Measurements from ENCODE around the gene UBXN6.

Gene UBXN6

DNA sequence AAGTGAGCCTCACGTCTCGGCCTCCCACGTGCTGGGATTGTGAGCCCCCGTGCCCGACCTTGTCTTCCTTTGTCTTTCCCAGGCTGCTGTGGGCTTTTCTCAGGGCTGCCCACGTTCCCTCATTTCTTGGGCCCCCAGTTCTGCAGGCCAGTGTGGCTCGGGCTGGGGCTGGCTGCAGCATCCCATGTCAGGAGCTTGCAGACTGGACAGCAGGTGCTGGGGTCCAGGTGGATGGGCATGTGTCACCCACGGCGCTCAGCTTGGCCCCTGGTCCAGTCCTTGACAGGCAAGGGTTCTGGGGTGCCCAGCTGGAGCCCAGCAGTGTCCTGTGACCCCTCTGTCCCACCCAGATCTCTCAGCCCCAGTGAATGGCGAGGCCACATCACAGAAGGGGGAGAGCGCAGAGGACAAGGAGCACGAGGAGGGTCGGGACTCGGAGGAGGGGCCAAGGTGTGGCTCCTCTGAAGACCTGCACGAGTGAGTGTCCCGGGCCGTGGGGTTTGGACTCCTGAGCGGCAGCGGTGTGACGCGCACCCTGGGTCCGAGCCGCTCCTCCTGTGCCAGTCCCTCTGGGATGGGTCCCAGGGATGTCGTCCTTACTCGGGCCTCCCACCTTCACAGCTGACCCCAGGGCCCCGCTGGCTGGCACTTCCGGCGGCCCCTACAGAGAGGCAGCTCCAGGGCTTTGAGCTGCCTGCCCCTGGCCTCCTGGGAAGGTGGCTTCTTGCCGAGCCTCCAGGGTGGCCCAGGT is 43.4 kb upstream of the UBXN6 start:
- Histone ChIP-seq H3K27ac (ENCODE audit: low read length) (no peak overlapping the region), H3K9ac (ENCODE audit: low read length) (no peak overlapping the region), H3K4me1 (ENCODE audit: control insufficient read depth, low read depth, low read length) (no peaks in the 10 kb centered on the region), H3K9me3 (ENCODE audit: control insufficient read depth, low read depth, low read length) (no peaks in the 10 kb centered on the region), H3K4me3 (ENCODE audit: low read length) (no peak overlapping the region), H3K36me3 (ENCODE audit: control insufficient read depth, low read depth, low read length) (peaks cover 44% of the 10 kb centered on the region), H3K27me3 (ENCODE audit: control insufficient read depth, insufficient read depth, low read length) (no peaks in the 10 kb centered on the region)

DNA sequence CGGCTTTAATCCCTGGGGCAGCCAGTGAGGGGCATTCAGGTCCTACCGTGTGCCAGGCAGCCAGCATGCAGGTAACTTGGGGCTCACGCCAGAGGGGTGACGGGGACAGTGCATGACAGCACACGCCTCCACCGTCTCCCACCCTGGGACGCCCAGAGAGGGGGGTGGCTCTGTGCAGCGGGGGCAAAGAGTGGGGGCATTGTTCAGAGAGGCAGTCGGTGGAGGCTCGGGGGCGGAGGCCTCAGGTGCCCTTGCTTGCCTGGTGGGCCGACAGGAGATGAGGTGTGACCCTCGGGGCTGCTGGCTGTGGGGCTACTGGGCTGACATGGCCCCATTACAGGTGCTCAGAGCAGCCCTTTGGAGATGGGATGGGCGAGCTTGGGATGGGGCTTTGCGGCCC is 42.3 kb upstream of the UBXN6 start:
- no peak overlapping the region for H3K9ac ChIP-seq (ENCODE audit: low read length)
- H3K27me3 ChIP-seq (ENCODE audit: control insufficient read depth, insufficient read depth, low read length) = no peaks in the 10 kb centered on the region
- H3K36me3 ChIP-seq (ENCODE audit: control insufficient read depth, low read depth, low read length) = peaks cover 45% of the 10 kb centered on the region
- H3K27ac ChIP-seq (ENCODE audit: low read length) = no peak overlapping the region
- no peaks in the 10 kb centered on the region for H3K9me3 ChIP-seq (ENCODE audit: control insufficient read depth, low read depth, low read length)
- H3K4me1 ChIP-seq (ENCODE audit: control insufficient read depth, low read depth, low read length) = no peaks in the 10 kb centered on the region
- H3K4me3 ChIP-seq (ENCODE audit: low read length) = no peak overlapping the region

DNA sequence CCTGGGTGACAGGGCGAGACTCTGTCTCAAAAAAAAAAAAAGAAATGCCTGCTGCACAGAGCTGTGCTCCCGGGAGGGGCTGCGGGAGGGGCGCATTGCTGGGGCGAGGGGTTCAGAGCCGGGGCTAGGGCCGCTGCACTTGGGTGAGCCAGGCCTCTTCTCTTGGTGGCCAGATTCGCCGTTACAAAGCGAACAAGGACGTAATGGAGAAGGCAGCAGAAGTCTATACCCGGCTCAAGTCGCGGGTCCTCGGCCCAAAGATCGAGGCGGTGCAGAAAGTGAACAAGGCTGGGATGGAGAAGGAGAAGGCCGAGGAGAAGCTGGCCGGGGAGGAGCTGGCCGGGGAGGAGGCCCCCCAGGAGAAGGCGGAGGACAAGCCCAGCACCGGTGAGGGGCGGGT is 41.7 kb upstream of the UBXN6 start:
- no peaks in the 10 kb centered on the region for H3K4me1 ChIP-seq (ENCODE audit: control insufficient read depth, low read depth, low read length)
- H3K27ac ChIP-seq (ENCODE audit: low read length) = no peak overlapping the region
- H3K36me3 ChIP-seq (ENCODE audit: control insufficient read depth, low read depth, low read length) = peaks cover 50% of the 10 kb centered on the region
- no peak overlapping the region for H3K4me3 ChIP-seq (ENCODE audit: low read length)
- no peaks in the 10 kb centered on the region for H3K27me3 ChIP-seq (ENCODE audit: control insufficient read depth, insufficient read depth, low read length)
- H3K9me3 ChIP-seq (ENCODE audit: control insufficient read depth, low read depth, low read length) = no peaks in the 10 kb centered on the region
- H3K9ac ChIP-seq (ENCODE audit: low read length) = no peak overlapping the region

DNA sequence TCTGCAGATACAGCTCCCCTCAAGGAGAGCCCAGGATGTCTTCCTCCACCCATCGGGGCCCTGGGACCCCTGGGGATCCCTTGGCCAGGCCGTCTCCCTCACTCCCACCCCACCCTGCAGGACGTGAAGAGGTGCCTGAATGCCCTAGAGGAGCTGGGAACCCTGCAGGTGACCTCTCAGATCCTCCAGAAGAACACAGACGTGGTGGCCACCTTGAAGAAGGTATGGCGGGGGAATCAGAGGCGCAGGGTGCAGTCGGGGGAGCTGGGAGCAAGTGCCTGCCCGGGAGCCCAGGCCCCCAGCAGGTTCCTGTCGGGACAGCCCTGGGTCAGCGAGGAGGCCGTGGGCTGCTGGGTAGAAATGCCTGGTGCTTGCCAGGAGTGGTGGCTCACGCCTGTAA is 41.1 kb upstream of the UBXN6 start:
- Histone ChIP-seq H3K9ac (ENCODE audit: low read length) (no peak overlapping the region), H3K9me3 (ENCODE audit: control insufficient read depth, low read depth, low read length) (no peaks in the 10 kb centered on the region), H3K27me3 (ENCODE audit: control insufficient read depth, insufficient read depth, low read length) (no peaks in the 10 kb centered on the region), H3K27ac (ENCODE audit: low read length) (no peak overlapping the region), H3K4me3 (ENCODE audit: low read length) (no peak overlapping the region), H3K36me3 (ENCODE audit: control insufficient read depth, low read depth, low read length) (peaks cover 56% of the 10 kb centered on the region), H3K4me1 (ENCODE audit: control insufficient read depth, low read depth, low read length) (no peaks in the 10 kb centered on the region)

DNA sequence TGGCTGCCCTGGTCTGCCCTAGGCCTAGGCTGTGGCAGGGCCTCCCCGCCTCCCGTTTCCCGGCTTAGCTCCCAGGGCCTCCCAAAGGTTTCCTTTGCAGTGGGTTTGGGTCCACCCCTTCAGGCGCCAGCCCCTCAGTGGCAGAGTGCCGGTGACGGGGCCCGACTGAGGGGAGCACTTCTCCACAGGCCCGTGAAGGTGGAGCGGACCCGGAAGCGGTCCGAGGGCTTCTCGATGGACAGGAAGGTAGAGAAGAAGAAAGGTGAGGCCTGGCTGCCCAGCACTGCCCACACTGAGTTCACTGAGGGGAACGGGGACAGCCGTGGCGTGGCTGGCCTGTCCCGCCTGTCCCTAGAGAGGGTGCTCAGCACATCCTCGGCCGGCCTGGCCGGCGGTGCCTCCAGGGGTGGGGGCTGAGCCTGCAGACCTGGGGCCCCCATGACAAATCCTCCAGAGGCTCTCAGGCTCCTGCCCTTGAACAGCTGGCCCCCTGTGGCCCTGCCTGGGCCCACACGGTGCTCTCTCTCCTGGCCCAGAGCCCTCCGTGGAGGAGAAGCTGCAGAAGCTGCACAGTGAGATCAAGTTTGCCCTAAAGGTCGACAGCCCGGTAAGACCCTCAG is 40.3 kb upstream of the UBXN6 start:
- Histone ChIP-seq H3K4me1 (ENCODE audit: control insufficient read depth, low read depth, low read length) (no peaks in the 10 kb centered on the region), H3K4me3 (ENCODE audit: low read length) (no peak overlapping the region), H3K9me3 (ENCODE audit: control insufficient read depth, low read depth, low read length) (no peaks in the 10 kb centered on the region), H3K9ac (ENCODE audit: low read length) (no peak overlapping the region), H3K36me3 (ENCODE audit: control insufficient read depth, low read depth, low read length) (peaks cover 60% of the 10 kb centered on the region), H3K27ac (ENCODE audit: low read length) (no peak overlapping the region), H3K27me3 (ENCODE audit: control insufficient read depth, insufficient read depth, low read length) (no peaks in the 10 kb centered on the region)

DNA sequence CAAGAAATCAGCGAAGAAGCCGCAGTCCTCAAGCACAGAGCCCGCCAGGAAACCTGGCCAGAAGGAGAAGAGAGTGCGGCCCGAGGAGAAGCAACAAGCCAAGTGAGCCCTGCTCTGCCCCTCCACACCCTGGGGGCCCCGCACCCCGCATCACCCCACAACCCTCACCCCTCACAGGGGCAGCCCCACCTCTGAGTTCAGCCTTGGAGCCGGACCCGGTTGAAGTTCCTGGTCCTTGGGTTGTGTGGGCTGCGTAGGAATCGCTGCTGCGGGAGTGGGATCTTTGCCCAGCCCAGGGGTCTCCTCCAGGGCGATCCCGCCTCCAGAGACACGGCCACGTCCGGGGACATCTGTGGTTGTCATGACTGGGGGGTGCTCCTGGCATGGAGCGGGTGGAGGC is 38.7 kb upstream of the UBXN6 start:
- H3K4me1 ChIP-seq (ENCODE audit: control insufficient read depth, low read depth, low read length) = no peaks in the 10 kb centered on the region
- H3K9me3 ChIP-seq (ENCODE audit: control insufficient read depth, low read depth, low read length) = no peaks in the 10 kb centered on the region
- H3K36me3 ChIP-seq (ENCODE audit: control insufficient read depth, low read depth, low read length) = peaks cover 58% of the 10 kb centered on the region
- no peak overlapping the region for H3K9ac ChIP-seq (ENCODE audit: low read length)
- no peaks in the 10 kb centered on the region for H3K27me3 ChIP-seq (ENCODE audit: control insufficient read depth, insufficient read depth, low read length)
- H3K27ac ChIP-seq (ENCODE audit: low read length) = no peak overlapping the region
- no peak overlapping the region for H3K4me3 ChIP-seq (ENCODE audit: low read length)

DNA sequence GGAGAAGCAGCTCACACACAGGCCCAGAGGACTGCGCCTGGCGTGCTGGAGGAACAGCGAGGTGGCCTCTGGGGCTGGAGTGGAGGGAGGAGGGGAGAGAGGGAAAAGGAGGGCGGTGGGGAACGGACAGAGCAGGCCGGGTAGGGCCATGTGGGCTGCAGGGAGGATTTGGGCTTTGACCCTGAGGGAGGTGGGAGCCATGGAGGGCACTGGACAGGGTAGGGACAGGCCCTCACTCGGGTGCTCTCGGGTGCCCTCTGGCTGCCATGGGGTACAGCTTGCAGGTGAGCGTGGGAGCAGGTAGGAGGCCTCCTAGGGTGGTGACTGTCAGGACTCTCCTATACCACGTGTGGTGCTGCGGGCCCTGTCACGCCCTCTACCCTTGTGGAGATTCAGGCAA is 37.9 kb upstream of the UBXN6 start:
- no peaks in the 10 kb centered on the region for H3K4me1 ChIP-seq (ENCODE audit: control insufficient read depth, low read depth, low read length)
- H3K27ac ChIP-seq (ENCODE audit: low read length) = no peak overlapping the region
- no peak overlapping the region for H3K9ac ChIP-seq (ENCODE audit: low read length)
- no peaks in the 10 kb centered on the region for H3K27me3 ChIP-seq (ENCODE audit: control insufficient read depth, insufficient read depth, low read length)
- H3K36me3 ChIP-seq (ENCODE audit: control insufficient read depth, low read depth, low read length) = peaks cover 50% of the 10 kb centered on the region
- H3K9me3 ChIP-seq (ENCODE audit: control insufficient read depth, low read depth, low read length) = no peaks in the 10 kb centered on the region
- no peak overlapping the region for H3K4me3 ChIP-seq (ENCODE audit: low read length)

DNA sequence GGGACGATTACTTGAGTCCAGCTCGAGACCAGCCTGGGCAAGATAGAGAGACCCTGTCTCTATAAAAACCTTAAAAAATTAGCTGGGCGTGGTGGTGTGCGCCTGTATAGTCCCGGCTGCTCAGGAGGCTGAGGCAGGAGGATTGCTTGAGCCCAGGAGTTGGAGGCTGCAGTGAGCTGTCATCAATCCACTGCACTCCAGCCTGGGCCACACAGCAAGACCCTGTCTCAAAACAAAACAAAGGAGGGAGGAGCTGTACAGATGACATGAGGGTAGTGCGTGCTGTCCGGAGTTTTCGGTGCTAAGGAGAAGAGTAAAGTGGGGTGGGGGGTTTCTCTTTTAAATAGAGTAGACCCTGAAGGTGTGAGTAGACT is 37.1 kb upstream of the UBXN6 start:
- Histone ChIP-seq H3K36me3 (ENCODE audit: control insufficient read depth, low read depth, low read length) (peaks cover 53% of the 10 kb centered on the region), H3K27ac (ENCODE audit: low read length) (no peak overlapping the region), H3K4me1 (ENCODE audit: control insufficient read depth, low read depth, low read length) (no peaks in the 10 kb centered on the region), H3K9ac (ENCODE audit: low read length) (no peak overlapping the region), H3K9me3 (ENCODE audit: control insufficient read depth, low read depth, low read length) (no peaks in the 10 kb centered on the region), H3K4me3 (ENCODE audit: low read length) (no peak overlapping the region), H3K27me3 (ENCODE audit: control insufficient read depth, insufficient read depth, low read length) (no peaks in the 10 kb centered on the region)

DNA sequence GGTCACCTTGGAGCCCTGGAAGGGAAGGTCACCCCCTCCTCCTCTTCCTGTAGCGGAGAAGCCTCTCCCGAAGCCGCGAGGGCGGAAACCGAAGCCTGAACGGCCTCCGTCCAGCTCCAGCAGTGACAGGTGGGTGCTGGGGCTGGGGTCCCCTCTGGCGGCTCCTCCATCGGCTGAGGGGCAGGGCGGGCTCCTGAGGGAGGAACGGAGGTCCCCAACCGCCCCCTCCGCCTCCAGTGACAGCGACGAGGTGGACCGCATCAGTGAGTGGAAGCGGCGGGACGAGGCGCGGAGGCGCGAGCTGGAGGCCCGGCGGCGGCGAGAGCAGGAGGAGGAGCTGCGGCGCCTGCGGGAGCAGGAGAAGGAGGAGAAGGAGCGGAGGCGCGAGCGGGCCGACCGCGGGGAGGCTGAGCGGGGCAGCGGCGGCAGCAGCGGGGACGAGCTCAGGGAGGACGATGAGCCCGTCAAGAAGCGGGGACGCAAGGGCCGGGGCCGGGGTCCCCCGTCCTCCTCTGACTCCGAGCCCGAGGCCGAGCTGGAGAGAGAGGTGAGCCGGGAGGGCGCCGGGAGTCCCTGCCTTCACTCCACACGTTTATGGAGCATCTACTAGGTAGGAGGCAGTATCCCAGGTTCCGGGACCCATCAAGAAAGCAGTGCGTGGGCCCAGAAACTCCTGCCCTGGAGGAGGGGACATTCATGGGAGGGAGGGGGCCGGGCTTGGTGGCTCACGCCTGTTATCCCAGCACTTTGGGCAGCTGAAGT is 36.5 kb upstream of the UBXN6 start:
- H3K36me3 ChIP-seq (ENCODE audit: control insufficient read depth, low read depth, low read length) = peaks cover 59% of the 10 kb centered on the region
- no peak overlapping the region for H3K4me3 ChIP-seq (ENCODE audit: low read length)
- no peaks in the 10 kb centered on the region for H3K27me3 ChIP-seq (ENCODE audit: control insufficient read depth, insufficient read depth, low read length)
- H3K4me1 ChIP-seq (ENCODE audit: control insufficient read depth, low read depth, low read length) = no peaks in the 10 kb centered on the region
- H3K9ac ChIP-seq (ENCODE audit: low read length) = no peak overlapping the region
- no peak overlapping the region for H3K27ac ChIP-seq (ENCODE audit: low read length)
- H3K9me3 ChIP-seq (ENCODE audit: control insufficient read depth, low read depth, low read length) = no peaks in the 10 kb centered on the region

DNA sequence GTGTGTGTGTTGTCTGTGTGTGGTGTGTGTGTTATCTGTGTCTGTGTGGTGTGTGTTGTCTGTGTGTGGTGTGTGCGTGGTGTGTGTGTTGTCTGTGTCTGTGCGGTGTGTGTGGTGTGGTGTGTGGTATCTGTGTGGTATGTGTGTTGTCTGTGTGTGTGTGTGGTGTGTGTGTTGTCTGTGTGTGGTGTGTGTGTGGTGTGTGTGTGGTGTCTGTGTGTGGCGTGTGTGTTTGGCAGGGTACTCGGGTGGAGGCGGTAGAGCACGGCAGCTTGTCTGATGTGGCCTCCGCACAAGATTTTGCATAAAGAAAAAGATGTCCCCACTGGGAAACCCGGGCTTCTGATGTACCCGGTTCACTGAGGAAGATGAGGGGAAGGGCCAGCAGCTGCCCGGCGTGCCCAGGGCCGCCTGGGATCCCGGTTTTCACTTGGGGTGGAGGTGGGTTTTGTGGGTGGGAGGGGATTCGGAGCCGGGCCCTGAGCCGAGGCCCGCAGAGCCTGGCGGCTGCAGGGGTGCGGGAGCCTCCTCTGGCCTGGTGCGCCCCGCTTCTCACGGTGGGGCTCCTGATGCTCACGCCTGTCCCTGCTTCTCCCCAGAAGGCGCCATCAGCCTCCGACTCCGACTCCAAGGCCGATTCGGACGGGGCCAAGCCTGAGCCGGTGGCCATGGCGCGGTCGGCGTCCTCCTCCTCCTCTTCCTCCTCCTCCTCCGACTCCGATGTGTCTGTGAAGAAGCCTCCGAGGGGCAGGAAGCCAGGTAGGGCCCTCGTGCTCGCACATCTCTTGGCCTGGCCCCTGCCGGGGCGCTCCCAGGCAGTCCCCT is 35.7 kb upstream of the UBXN6 start:
- no peaks in the 10 kb centered on the region for H3K9me3 ChIP-seq (ENCODE audit: control insufficient read depth, low read depth, low read length)
- H3K36me3 ChIP-seq (ENCODE audit: control insufficient read depth, low read depth, low read length) = peaks cover 58% of the 10 kb centered on the region
- H3K27me3 ChIP-seq (ENCODE audit: control insufficient read depth, insufficient read depth, low read length) = no peaks in the 10 kb centered on the region
- H3K4me1 ChIP-seq (ENCODE audit: control insufficient read depth, low read depth, low read length) = no peaks in the 10 kb centered on the region
- no peak overlapping the region for H3K27ac ChIP-seq (ENCODE audit: low read length)
- no peak overlapping the region for H3K4me3 ChIP-seq (ENCODE audit: low read length)
- H3K9ac ChIP-seq (ENCODE audit: low read length) = no peak overlapping the region

DNA sequence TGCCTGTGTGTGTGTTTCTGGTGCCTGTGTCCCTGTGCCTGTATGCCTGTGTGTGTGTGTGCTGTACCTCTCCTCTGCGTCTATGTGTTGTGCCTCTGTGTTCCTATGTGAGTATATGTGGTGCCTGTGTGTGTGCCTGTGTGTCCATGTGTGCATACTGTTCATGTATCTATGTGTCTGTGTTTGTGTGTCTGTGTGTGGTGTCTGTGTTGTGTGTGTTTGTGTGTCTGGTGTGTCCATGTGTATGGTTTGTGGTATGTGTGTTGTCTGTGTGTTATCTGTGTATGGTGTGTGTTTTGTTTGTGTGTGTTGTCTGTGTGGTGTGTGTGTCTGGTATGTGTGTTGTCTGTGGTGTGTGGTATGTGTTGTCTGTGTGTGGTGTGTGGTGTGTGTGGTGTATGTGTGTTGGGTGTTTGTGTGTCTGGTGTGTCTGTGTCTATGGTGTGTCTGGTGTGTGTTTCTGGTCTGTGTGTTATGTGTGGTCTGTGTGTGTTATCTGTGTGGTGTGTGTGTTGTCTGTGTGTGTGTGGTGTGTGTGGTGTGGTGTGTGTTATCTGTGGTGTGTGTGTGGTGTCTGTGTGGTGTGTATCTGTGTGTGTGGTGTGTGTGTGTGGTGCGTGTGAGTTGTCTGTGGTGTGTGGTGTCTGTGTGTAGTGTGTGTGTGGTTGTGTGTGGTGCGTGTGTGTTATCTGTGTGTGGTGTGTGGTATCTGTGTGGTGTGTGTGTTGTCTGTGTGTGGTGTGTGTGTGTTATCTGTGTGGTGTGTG is 34.9 kb upstream of the UBXN6 start:
- no peaks in the 10 kb centered on the region for H3K27me3 ChIP-seq (ENCODE audit: control insufficient read depth, insufficient read depth, low read length)
- H3K9me3 ChIP-seq (ENCODE audit: control insufficient read depth, low read depth, low read length) = no peaks in the 10 kb centered on the region
- H3K4me1 ChIP-seq (ENCODE audit: control insufficient read depth, low read depth, low read length) = no peaks in the 10 kb centered on the region
- H3K27ac ChIP-seq (ENCODE audit: low read length) = no peak overlapping the region
- H3K9ac ChIP-seq (ENCODE audit: low read length) = no peak overlapping the region
- H3K4me3 ChIP-seq (ENCODE audit: low read length) = no peak overlapping the region
- peaks cover 53% of the 10 kb centered on the region for H3K36me3 ChIP-seq (ENCODE audit: control insufficient read depth, low read depth, low read length)
